ENCODE results near the gene OR1D5. TPM values are rescaled to one million over a fixed set of nuclear protein-coding genes. Genes with fewer than 3 reads are reported as not detected.

Gene OR1D5
- total RNA-seq, 2 experiments from 2014 or later: not detected

GRCh38 chr17:3017936-3018335 is 45.5 kb downstream of the OR1D5 start:
- no peak overlapping the region for H3K27ac Mint-ChIP-seq

GRCh38 chr17:3015890-3016289 is 47.5 kb downstream of the OR1D5 start:
- DNase-seq (no peak), ATAC-seq (ENCODE audit: poor library complexity) (no peak)
- intact Hi-C loops (cut with DNase I, micrococcal nuclease): no loop called here
- no peak for TF ChIP-seq CTCF (IDR thresholded peaks at IDR 0.05)
- Mint-ChIP-seq H3K36me3 (ENCODE audit: low read depth) (peaks cover 62% of the 10 kb centered on the region), H3K27ac (no peak overlapping the region), H3K4me3 (no peak overlapping the region), H3K4me1 (ENCODE audit: low read depth) (no peaks in the 10 kb centered on the region), H3K9me3 (no peaks in the 10 kb centered on the region), H3K27me3 (no peaks in the 10 kb centered on the region)
- Histone ChIP-seq H3K27me3 (ENCODE audit: control insufficient read depth in 1 of 2, insufficient read depth in 2 of 2, low read length in 2 of 2) (no peaks in the 10 kb centered on the region), H3K9me3 (ENCODE audit: control insufficient read depth in 1 of 2, insufficient read depth in 1 of 2, low read length in 2 of 2) (peaks cover 0 to 5% of the 10 kb centered on the region in 2 experiments), H3K4me3 (ENCODE audit: low read length) (no peak overlapping the region), H3K4me1 (ENCODE audit: insufficient read depth, low read length) (no peaks in the 10 kb centered on the region), H3K27ac (ENCODE audit: low read depth in 1 of 2, low read length in 2 of 2) (no peak overlapping the region), H3K36me3 (ENCODE audit: insufficient read depth, low read length) (peaks cover 75% of the 10 kb centered on the region)
- POLR2A ChIA-PET: no interaction called here
- CTCF ChIA-PET: no interaction called here

More at GRCh38 chr17:3017936-3018335, 45.5 kb downstream of the OR1D5 start:
- TF ChIP-seq CTCF (IDR thresholded peaks at IDR 0.05): no peak
- Mint-ChIP-seq H3K4me1 (ENCODE audit: low read depth) (no peaks in the 10 kb centered on the region), H3K36me3 (ENCODE audit: low read depth) (peaks cover 74% of the 10 kb centered on the region), H3K9me3 (no peaks in the 10 kb centered on the region), H3K4me3 (no peak overlapping the region), H3K27me3 (no peaks in the 10 kb centered on the region)
- ChIA-PET CTCF (no interaction called here), POLR2A (no interaction called here)
- Histone ChIP-seq H3K27ac (ENCODE audit: low read depth in 1 of 2, low read length in 2 of 2) (no peak overlapping the region), H3K27me3 (ENCODE audit: control insufficient read depth in 1 of 2, insufficient read depth in 2 of 2, low read length in 2 of 2) (no peaks in the 10 kb centered on the region), H3K4me1 (ENCODE audit: insufficient read depth, low read length) (no peaks in the 10 kb centered on the region), H3K36me3 (ENCODE audit: insufficient read depth, low read length) (peaks cover 83% of the 10 kb centered on the region), H3K9me3 (ENCODE audit: control insufficient read depth in 1 of 2, insufficient read depth in 1 of 2, low read length in 2 of 2) (peaks cover 0 to 10% of the 10 kb centered on the region in 2 experiments), H3K4me3 (ENCODE audit: low read length) (no peak overlapping the region)
- intact Hi-C loops (cut with DNase I, micrococcal nuclease): no loop called here
- DNase-seq (no peak), ATAC-seq (ENCODE audit: poor library complexity) (no peak)

GRCh38 chr17:3012926-3013581 is 50.4 kb downstream of the OR1D5 start:
- Mint-ChIP-seq H3K27ac (no peak overlapping the region), H3K36me3 (ENCODE audit: low read depth) (peaks cover 63% of the 10 kb centered on the region), H3K27me3 (no peaks in the 10 kb centered on the region), H3K9me3 (no peaks in the 10 kb centered on the region), H3K4me1 (ENCODE audit: low read depth) (no peaks in the 10 kb centered on the region), H3K4me3 (no peak overlapping the region)
- TF ChIP-seq CTCF (IDR thresholded peaks at IDR 0.05): peak; percentile 69
- ATAC-seq (ENCODE audit: poor library complexity) (peak; percentile 87), DNase-seq (peak; percentile 32 to 69 (median 50))
- peaks cover 75% of the 10 kb centered on the region for H3K36me3 ChIP-seq (ENCODE audit: insufficient read depth, low read length)
- ChIA-PET CTCF (interaction anchor here (0.7 to 2.3 kb wide), 7 partner anchors 8 to 227 kb away, joined by 3 to 16 read pairs (median 3); no protein-coding TSS in a partner anchor), POLR2A (interaction anchor here (1.0 to 1.2 kb wide), 3 partner anchors 9 to 227 kb away, joined by 3 to 5 read pairs (median 4); no protein-coding TSS in a partner anchor)
- no peak overlapping the region for H3K4me3 ChIP-seq (ENCODE audit: low read length)
- H3K9me3 ChIP-seq (ENCODE audit: control insufficient read depth in 1 of 2, insufficient read depth in 1 of 2, low read length in 2 of 2): no peaks in the 10 kb centered on the region
- no peak overlapping the region for H3K27ac ChIP-seq (ENCODE audit: low read depth in 1 of 2, low read length in 2 of 2)
- H3K4me1 ChIP-seq (ENCODE audit: insufficient read depth, low read length): no peaks in the 10 kb centered on the region
- intact Hi-C loops (cut with DNase I, micrococcal nuclease): loop anchor here (1.0 to 2.0 kb wide), 5 partner anchors 164 to 227 kb away; no protein-coding TSS in a partner anchor
- no peaks in the 10 kb centered on the region for H3K27me3 ChIP-seq (ENCODE audit: control insufficient read depth in 1 of 2, insufficient read depth in 2 of 2, low read length in 2 of 2)

Other genes with a start within 250 kb of the OR1D5 start
- gene OR1D2, start 40.8 kb upstream of the OR1D5 start, total RNA-seq: not detected
- not detected for gene OR1G1, start 63.9 kb upstream of the OR1D5 start, total RNA-seq
- not detected for gene OR1A2, start 133.9 kb upstream of the OR1D5 start, total RNA-seq
- gene OR1A1, start 144.1 kb upstream of the OR1D5 start, total RNA-seq: not detected
- under 1 TPM; 0.22 to 0.41 TPM for gene OR3A1, start 234.8 kb upstream of the OR1D5 start, total RNA-seq

Measured in CD4-positive, alpha-beta T cell (primary cell).